ENCODE measurements around the gene RNF114. TPM values are rescaled to one million over a fixed set of nuclear protein-coding genes. Genes with fewer than 3 reads are reported as not detected.

The RNF114 gene
- total and polyA plus RNA-seq, 10 of the 15 experiments (the other 5 are each of a cell fraction or from before 2014, with no cell fraction given) = 28.0 to 82.3 (median 47.2) TPM

DNA sequence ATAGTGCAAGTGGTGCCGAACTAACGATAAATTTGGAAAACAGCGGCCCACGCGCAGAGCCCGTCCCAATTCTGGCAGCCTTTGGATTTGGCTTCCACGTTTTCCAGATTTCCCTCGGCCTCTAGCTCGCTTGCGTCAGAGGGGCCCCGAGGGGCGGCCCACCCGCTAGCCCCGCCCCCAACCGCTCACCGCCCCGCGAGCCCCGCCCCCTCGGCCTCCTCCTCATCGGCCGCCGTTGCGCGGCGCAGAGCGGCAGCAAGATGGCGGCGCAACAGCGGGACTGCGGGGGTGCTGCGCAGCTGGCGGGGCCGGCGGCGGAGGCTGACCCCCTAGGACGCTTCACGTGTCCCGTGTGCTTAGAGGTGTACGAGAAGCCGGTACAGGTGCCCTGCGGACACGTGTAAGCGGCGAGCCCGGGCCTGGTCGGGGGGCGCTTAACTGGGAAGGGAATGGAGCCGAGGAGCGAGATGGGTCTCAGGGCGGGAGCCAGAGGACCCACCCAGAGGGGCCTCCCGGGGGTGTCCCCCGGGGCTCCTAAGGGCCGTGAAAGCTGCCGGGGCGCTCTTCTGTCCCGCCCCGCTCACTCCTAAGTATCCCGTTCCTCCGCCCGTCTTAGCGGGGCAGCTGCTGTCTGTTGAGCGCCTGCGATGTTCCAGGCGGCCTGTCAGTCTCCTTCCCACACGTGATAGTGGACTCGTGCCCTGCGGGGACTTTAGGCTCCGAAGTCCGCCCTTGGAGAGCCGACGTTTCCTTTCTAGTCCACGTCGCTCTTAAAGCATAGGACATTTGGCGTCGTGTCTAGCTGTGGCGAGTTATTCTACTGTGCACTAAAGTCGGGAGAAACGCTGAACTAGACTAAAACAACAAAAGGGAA, at the start of gene RNF114 (continued):
- TF ChIP-seq EGR1 (IDR thresholded peaks at IDR 0.05; ENCODE audit: borderline replicate concordance in 1 of 2, low read depth in 2 of 2, low read length in 2 of 2) = peak in 1 of 2 experiments; percentile 81; a peak in 2 of 3 replicates
- TF ChIP-seq, protein P1, sequence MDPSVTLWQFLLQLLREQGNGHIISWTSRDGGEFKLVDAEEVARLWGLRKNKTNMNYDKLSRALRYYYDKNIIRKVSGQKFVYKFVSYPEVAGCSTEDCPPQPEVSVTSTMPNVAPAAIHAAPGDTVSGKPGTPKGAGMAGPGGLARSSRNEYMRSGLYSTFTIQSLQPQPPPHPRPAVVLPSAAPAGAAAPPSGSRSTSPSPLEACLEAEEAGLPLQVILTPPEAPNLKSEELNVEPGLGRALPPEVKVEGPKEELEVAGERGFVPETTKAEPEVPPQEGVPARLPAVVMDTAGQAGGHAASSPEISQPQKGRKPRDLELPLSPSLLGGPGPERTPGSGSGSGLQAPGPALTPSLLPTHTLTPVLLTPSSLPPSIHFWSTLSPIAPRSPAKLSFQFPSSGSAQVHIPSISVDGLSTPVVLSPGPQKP (IDR thresholded peaks at IDR 0.05; ENCODE audit: low read depth, low read length) = no peak
- no peak for TF ChIP-seq MYC (IDR thresholded peaks at IDR 0.05; ENCODE audit: insufficient read depth, insufficient read length, insufficient replicate concordance, low read length, severe bottlenecking)
- TF ChIP-seq ZNF217 (IDR thresholded peaks at IDR 0.05) = no peak
- TF ChIP-seq, protein P2, sequence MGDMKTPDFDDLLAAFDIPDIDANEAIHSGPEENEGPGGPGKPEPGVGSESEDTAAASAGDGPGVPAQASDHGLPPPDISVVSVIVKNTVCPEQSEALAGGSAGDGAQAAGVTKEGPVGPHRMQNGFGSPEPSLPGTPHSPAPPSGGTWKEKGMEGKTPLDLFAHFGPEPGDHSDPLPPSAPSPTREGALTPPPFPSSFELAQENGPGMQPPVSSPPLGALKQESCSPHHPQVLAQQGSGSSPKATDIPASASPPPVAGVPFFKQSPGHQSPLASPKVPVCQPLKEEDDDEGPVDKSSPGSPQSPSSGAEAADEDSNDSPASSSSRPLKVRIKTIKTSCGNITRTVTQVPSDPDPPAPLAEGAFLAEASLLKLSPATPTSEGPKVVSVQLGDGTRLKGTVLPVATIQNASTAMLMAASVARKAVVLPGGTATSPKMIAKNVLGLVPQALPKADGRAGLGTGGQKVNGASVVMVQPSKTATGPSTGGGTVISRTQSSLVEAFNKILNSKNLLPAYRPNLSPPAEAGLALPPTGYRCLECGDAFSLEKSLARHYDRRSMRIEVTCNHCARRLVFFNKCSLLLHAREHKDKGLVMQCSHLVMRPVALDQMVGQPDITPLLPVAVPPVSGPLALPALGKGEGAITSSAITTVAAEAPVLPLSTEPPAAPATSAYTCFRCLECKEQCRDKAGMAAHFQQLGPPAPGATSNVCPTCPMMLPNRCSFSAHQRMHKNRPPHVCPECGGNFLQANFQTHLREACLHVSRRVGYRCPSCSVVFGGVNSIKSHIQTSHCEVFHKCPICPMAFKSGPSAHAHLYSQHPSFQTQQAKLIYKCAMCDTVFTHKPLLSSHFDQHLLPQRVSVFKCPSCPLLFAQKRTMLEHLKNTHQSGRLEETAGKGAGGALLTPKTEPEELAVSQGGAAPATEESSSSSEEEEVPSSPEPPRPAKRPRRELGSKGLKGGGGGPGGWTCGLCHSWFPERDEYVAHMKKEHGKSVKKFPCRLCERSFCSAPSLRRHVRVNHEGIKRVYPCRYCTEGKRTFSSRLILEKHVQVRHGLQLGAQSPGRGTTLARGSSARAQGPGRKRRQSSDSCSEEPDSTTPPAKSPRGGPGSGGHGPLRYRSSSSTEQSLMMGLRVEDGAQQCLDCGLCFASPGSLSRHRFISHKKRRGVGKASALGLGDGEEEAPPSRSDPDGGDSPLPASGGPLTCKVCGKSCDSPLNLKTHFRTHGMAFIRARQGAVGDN (IDR thresholded peaks at IDR 0.05) = 0 out of 2 replicates have a peak, but pooled peaks have one; percentile 51
- peak; percentile 63; the same call in 1 of the 2 replicates for TF ChIP-seq GATAD2B (conservative IDR thresholded peaks at IDR 0.05; ENCODE audit: low read depth)
- TF ChIP-seq BACH1 (IDR thresholded peaks at IDR 0.05; ENCODE audit: borderline replicate concordance) = peak; percentile 73; the same call in 1 of the 2 replicates
- TF ChIP-seq, protein P3, sequence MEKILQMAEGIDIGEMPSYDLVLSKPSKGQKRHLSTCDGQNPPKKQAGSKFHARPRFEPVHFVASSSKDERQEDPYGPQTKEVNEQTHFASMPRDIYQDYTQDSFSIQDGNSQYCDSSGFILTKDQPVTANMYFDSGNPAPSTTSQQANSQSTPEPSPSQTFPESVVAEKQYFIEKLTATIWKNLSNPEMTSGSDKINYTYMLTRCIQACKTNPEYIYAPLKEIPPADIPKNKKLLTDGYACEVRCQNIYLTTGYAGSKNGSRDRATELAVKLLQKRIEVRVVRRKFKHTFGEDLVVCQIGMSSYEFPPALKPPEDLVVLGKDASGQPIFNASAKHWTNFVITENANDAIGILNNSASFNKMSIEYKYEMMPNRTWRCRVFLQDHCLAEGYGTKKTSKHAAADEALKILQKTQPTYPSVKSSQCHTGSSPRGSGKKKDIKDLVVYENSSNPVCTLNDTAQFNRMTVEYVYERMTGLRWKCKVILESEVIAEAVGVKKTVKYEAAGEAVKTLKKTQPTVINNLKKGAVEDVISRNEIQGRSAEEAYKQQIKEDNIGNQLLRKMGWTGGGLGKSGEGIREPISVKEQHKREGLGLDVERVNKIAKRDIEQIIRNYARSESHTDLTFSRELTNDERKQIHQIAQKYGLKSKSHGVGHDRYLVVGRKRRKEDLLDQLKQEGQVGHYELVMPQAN (conservative IDR thresholded peaks at IDR 0.05) = peak; percentile 87
- peak; percentile 91; the same call in 1 of the 2 replicates for TF ChIP-seq TAF1 (IDR thresholded peaks at IDR 0.05; ENCODE audit: borderline replicate concordance, low read depth, low read length)
- TF ChIP-seq IKZF2 (IDR thresholded peaks at IDR 0.05) = peak in 1 of 2 experiments; percentile 13; a peak in 1 of 4 replicates
- TF ChIP-seq, protein P4, sequence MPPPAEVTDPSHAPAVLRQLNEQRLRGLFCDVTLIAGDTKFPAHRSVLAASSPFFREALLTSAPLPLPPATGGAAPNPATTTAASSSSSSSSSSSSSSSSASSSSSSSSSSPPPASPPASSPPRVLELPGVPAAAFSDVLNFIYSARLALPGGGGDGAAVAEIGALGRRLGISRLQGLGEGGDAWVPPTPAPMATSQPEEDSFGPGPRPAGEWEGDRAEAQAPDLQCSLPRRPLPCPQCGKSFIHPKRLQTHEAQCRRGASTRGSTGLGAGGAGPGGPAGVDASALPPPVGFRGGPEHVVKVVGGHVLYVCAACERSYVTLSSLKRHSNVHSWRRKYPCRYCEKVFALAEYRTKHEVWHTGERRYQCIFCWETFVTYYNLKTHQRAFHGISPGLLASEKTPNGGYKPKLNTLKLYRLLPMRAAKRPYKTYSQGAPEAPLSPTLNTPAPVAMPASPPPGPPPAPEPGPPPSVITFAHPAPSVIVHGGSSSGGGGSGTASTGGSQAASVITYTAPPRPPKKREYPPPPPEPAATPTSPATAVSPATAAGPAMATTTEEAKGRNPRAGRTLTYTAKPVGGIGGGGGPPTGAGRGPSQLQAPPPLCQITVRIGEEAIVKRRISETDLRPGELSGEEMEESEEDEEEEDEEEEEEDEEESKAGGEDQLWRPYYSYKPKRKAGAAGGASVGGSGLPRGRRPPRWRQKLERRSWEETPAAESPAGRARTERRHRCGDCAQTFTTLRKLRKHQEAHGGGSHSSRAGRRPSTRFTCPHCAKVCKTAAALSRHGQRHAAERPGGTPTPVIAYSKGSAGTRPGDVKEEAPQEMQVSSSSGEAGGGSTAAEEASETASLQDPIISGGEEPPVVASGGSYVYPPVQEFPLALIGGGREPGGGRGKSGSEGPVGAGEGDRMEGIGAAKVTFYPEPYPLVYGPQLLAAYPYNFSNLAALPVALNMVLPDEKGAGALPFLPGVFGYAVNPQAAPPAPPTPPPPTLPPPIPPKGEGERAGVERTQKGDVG (CRISPR knock-in tag; IDR thresholded peaks at IDR 0.05) = no peak
- no peak for TF ChIP-seq NBN (IDR thresholded peaks at IDR 0.05)
- TF ChIP-seq, protein P5, sequence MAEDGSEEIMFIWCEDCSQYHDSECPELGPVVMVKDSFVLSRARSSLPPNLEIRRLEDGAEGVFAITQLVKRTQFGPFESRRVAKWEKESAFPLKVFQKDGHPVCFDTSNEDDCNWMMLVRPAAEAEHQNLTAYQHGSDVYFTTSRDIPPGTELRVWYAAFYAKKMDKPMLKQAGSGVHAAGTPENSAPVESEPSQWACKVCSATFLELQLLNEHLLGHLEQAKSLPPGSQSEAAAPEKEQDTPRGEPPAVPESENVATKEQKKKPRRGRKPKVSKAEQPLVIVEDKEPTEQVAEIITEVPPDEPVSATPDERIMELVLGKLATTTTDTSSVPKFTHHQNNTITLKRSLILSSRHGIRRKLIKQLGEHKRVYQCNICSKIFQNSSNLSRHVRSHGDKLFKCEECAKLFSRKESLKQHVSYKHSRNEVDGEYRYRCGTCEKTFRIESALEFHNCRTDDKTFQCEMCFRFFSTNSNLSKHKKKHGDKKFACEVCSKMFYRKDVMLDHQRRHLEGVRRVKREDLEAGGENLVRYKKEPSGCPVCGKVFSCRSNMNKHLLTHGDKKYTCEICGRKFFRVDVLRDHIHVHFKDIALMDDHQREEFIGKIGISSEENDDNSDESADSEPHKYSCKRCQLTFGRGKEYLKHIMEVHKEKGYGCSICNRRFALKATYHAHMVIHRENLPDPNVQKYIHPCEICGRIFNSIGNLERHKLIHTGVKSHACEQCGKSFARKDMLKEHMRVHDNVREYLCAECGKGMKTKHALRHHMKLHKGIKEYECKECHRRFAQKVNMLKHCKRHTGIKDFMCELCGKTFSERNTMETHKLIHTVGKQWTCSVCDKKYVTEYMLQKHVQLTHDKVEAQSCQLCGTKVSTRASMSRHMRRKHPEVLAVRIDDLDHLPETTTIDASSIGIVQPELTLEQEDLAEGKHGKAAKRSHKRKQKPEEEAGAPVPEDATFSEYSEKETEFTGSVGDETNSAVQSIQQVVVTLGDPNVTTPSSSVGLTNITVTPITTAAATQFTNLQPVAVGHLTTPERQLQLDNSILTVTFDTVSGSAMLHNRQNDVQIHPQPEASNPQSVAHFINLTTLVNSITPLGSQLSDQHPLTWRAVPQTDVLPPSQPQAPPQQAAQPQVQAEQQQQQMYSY (CRISPR knock-in tag; IDR thresholded peaks at IDR 0.05) = no peak

All from GM12878 (cell line).